ENCODE results near the gene ADAR. TPM values are rescaled to one million over a fixed set of nuclear protein-coding genes. Genes with fewer than 3 reads are reported as not detected.

ADAR gene
- total RNA-seq, 1 experiment from 2014 or later, result 221 TPM

GRCh38 chr1:154567386-154568156, 40.4 kb downstream of the ADAR start, which contains the start of gene CHRNB2 (continued):
- no peak for TF ChIP-seq ERG (CRISPR knock-in tag; IDR thresholded peaks at IDR 0.05)
- peak; percentile 71 for TF ChIP-seq USF2 (CRISPR knock-in tag; IDR thresholded peaks at IDR 0.05)
- peak; percentile 89; the same call in 1 of the 2 replicates for TF ChIP-seq AFF4 (CRISPR knock-in tag; IDR thresholded peaks at IDR 0.05; ENCODE audit: borderline replicate concordance)
- TF ChIP-seq ZNF532 (CRISPR knock-in tag; IDR thresholded peaks at IDR 0.05; ENCODE audit: borderline replicate concordance), result no peak
- TF ChIP-seq CREB1 (CRISPR knock-in tag; IDR thresholded peaks at IDR 0.05), result peak; percentile 89
- TF ChIP-seq ZNF425 (CRISPR knock-in tag; conservative IDR thresholded peaks at IDR 0.05), result no peak
- TF ChIP-seq ZNF671 (CRISPR knock-in tag; IDR thresholded peaks at IDR 0.05), result no peak
- TF ChIP-seq HMGA2 (CRISPR knock-in tag; IDR thresholded peaks at IDR 0.05), result no peak
- peak; percentile 76; the same call in 1 of the 2 replicates for TF ChIP-seq ZNF317 (CRISPR knock-in tag; IDR thresholded peaks at IDR 0.05; ENCODE audit: borderline replicate concordance, low read depth)
- TF ChIP-seq ZNF263 (CRISPR knock-in tag; IDR thresholded peaks at IDR 0.05; ENCODE audit: low read depth), result peak; percentile 71; the same call in 1 of the 2 replicates
- TF ChIP-seq JUN (CRISPR knock-in tag; IDR thresholded peaks at IDR 0.05), result peak; percentile 96
- TF ChIP-seq NR3C1 (CRISPR knock-in tag; conservative IDR thresholded peaks at IDR 0.05; ENCODE audit: low read depth), result peak; percentile 98
- TF ChIP-seq AR (CRISPR knock-in tag; IDR thresholded peaks at IDR 0.05), result no peak
- TF ChIP-seq SMAD4 (CRISPR knock-in tag; IDR thresholded peaks at IDR 0.05), result peak; percentile 92
- peak; percentile 98 for TF ChIP-seq RELA (CRISPR knock-in tag; IDR thresholded peaks at IDR 0.05; ENCODE audit: borderline replicate concordance)
- TF ChIP-seq ZSCAN18 (CRISPR knock-in tag; IDR thresholded peaks at IDR 0.05), result no peak
- TF ChIP-seq ATF2 (CRISPR knock-in tag; IDR thresholded peaks at IDR 0.05; ENCODE audit: borderline replicate concordance, low read depth), result no peak
- TF ChIP-seq ZNF396 (CRISPR knock-in tag; IDR thresholded peaks at IDR 0.05; ENCODE audit: borderline replicate concordance), result no peak

All from WTC11 (cell line).